ENCODE measurements around the gene DELE1. TPM values are rescaled to one million over a fixed set of nuclear protein-coding genes. Genes with fewer than 3 reads are reported as not detected.

Gene DELE1
- total RNA-seq, 1 experiment from 2014 or later = 81.5 TPM

GRCh38 chr5:141949511-141949910 lies 25.8 kb downstream of the DELE1 start (continued):
- TF ChIP-seq, protein P1, sequence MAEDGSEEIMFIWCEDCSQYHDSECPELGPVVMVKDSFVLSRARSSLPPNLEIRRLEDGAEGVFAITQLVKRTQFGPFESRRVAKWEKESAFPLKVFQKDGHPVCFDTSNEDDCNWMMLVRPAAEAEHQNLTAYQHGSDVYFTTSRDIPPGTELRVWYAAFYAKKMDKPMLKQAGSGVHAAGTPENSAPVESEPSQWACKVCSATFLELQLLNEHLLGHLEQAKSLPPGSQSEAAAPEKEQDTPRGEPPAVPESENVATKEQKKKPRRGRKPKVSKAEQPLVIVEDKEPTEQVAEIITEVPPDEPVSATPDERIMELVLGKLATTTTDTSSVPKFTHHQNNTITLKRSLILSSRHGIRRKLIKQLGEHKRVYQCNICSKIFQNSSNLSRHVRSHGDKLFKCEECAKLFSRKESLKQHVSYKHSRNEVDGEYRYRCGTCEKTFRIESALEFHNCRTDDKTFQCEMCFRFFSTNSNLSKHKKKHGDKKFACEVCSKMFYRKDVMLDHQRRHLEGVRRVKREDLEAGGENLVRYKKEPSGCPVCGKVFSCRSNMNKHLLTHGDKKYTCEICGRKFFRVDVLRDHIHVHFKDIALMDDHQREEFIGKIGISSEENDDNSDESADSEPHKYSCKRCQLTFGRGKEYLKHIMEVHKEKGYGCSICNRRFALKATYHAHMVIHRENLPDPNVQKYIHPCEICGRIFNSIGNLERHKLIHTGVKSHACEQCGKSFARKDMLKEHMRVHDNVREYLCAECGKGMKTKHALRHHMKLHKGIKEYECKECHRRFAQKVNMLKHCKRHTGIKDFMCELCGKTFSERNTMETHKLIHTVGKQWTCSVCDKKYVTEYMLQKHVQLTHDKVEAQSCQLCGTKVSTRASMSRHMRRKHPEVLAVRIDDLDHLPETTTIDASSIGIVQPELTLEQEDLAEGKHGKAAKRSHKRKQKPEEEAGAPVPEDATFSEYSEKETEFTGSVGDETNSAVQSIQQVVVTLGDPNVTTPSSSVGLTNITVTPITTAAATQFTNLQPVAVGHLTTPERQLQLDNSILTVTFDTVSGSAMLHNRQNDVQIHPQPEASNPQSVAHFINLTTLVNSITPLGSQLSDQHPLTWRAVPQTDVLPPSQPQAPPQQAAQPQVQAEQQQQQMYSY (CRISPR knock-in tag; IDR thresholded peaks at IDR 0.05) = no peak
- TF ChIP-seq GRHL2 (CRISPR knock-in tag; IDR thresholded peaks at IDR 0.05; ENCODE audit: insufficient replicate concordance, severe bottlenecking) (no peak), ESRRA (CRISPR knock-in tag; IDR thresholded peaks at IDR 0.05; ENCODE audit: borderline replicate concordance) (no peak), HMGA2 (CRISPR knock-in tag; IDR thresholded peaks at IDR 0.05) (no peak)

DNA sequence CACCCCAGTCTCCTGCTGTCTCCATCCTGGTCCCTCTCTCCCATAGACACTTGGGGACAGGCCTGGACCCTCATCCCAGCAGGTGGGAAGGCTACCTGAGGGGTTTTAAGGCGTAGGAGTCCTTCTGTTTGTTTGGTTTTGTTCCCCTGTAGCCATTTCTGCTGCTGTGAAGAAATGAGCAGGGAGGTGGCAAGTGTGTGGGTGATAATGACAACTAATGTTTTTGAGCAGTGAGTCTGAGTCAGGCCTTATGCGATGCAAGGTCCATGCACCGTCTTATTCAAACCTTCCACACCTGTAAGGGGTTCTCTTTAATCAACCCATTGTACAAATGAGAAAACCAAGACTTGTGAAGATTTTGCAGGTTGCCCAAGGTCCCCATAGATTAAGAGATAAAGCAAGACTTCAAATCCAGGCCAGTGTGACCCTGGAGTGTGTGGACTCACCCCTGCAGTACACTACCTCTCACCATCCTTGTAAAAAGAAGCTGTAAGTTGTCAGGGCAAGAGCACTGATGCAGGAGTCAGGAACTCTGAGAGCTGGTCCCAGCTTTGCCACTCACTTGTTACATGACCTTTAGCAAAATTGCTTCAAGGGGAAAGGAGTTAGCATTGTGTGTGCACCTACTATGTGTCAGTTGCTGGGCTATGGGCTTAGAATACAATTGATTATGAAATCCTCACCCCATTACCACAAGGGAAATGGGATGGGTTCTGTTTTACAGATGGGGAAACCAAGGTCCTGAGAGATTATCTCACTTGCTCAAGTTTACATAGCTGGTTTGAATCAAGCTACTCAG lies 26.7 kb downstream of the DELE1 start:
- DNase-seq (ENCODE audit: low spot score) = no peak
- TF ChIP-seq FOXJ3 (CRISPR knock-in tag; IDR thresholded peaks at IDR 0.05; ENCODE audit: borderline replicate concordance) = no peak
- TF ChIP-seq, protein P2, sequence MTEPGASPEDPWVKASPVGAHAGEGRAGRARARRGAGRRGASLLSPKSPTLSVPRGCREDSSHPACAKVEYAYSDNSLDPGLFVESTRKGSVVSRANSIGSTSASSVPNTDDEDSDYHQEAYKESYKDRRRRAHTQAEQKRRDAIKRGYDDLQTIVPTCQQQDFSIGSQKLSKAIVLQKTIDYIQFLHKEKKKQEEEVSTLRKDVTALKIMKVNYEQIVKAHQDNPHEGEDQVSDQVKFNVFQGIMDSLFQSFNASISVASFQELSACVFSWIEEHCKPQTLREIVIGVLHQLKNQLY (CRISPR knock-in tag; IDR thresholded peaks at IDR 0.05) = no peak
- TF ChIP-seq, protein P3, sequence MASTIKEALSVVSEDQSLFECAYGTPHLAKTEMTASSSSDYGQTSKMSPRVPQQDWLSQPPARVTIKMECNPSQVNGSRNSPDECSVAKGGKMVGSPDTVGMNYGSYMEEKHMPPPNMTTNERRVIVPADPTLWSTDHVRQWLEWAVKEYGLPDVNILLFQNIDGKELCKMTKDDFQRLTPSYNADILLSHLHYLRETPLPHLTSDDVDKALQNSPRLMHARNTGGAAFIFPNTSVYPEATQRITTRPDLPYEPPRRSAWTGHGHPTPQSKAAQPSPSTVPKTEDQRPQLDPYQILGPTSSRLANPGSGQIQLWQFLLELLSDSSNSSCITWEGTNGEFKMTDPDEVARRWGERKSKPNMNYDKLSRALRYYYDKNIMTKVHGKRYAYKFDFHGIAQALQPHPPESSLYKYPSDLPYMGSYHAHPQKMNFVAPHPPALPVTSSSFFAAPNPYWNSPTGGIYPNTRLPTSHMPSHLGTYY (CRISPR knock-in tag; IDR thresholded peaks at IDR 0.05) = no peak
- TF ChIP-seq, protein P4, sequence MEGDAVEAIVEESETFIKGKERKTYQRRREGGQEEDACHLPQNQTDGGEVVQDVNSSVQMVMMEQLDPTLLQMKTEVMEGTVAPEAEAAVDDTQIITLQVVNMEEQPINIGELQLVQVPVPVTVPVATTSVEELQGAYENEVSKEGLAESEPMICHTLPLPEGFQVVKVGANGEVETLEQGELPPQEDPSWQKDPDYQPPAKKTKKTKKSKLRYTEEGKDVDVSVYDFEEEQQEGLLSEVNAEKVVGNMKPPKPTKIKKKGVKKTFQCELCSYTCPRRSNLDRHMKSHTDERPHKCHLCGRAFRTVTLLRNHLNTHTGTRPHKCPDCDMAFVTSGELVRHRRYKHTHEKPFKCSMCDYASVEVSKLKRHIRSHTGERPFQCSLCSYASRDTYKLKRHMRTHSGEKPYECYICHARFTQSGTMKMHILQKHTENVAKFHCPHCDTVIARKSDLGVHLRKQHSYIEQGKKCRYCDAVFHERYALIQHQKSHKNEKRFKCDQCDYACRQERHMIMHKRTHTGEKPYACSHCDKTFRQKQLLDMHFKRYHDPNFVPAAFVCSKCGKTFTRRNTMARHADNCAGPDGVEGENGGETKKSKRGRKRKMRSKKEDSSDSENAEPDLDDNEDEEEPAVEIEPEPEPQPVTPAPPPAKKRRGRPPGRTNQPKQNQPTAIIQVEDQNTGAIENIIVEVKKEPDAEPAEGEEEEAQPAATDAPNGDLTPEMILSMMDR (IDR thresholded peaks at IDR 0.05) = no peak
- TF ChIP-seq ZNF263 (CRISPR knock-in tag; IDR thresholded peaks at IDR 0.05; ENCODE audit: low read depth) = no peak
- TF ChIP-seq ZNF512 (CRISPR knock-in tag; IDR thresholded peaks at IDR 0.05; ENCODE audit: borderline replicate concordance) = no peak
- no peak for TF ChIP-seq NR3C1 (CRISPR knock-in tag; conservative IDR thresholded peaks at IDR 0.05; ENCODE audit: low read depth)
- no peak for TF ChIP-seq SP1 (CRISPR knock-in tag; conservative IDR thresholded peaks at IDR 0.05)
- TF ChIP-seq, protein P5, sequence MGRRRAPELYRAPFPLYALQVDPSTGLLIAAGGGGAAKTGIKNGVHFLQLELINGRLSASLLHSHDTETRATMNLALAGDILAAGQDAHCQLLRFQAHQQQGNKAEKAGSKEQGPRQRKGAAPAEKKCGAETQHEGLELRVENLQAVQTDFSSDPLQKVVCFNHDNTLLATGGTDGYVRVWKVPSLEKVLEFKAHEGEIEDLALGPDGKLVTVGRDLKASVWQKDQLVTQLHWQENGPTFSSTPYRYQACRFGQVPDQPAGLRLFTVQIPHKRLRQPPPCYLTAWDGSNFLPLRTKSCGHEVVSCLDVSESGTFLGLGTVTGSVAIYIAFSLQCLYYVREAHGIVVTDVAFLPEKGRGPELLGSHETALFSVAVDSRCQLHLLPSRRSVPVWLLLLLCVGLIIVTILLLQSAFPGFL (CRISPR knock-in tag; IDR thresholded peaks at IDR 0.05; ENCODE audit: borderline replicate concordance) = no peak
- TF ChIP-seq, protein P6, sequence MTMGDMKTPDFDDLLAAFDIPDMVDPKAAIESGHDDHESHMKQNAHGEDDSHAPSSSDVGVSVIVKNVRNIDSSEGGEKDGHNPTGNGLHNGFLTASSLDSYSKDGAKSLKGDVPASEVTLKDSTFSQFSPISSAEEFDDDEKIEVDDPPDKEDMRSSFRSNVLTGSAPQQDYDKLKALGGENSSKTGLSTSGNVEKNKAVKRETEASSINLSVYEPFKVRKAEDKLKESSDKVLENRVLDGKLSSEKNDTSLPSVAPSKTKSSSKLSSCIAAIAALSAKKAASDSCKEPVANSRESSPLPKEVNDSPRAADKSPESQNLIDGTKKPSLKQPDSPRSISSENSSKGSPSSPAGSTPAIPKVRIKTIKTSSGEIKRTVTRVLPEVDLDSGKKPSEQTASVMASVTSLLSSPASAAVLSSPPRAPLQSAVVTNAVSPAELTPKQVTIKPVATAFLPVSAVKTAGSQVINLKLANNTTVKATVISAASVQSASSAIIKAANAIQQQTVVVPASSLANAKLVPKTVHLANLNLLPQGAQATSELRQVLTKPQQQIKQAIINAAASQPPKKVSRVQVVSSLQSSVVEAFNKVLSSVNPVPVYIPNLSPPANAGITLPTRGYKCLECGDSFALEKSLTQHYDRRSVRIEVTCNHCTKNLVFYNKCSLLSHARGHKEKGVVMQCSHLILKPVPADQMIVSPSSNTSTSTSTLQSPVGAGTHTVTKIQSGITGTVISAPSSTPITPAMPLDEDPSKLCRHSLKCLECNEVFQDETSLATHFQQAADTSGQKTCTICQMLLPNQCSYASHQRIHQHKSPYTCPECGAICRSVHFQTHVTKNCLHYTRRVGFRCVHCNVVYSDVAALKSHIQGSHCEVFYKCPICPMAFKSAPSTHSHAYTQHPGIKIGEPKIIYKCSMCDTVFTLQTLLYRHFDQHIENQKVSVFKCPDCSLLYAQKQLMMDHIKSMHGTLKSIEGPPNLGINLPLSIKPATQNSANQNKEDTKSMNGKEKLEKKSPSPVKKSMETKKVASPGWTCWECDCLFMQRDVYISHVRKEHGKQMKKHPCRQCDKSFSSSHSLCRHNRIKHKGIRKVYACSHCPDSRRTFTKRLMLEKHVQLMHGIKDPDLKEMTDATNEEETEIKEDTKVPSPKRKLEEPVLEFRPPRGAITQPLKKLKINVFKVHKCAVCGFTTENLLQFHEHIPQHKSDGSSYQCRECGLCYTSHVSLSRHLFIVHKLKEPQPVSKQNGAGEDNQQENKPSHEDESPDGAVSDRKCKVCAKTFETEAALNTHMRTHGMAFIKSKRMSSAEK (CRISPR knock-in tag; IDR thresholded peaks at IDR 0.05; ENCODE audit: borderline replicate concordance) = no peak
- no peak for TF ChIP-seq ESRRA (CRISPR knock-in tag; IDR thresholded peaks at IDR 0.05; ENCODE audit: borderline replicate concordance)
- H3K4me1 Mint-ChIP-seq = peaks cover 19% of the 10 kb centered on the region
- no peaks in the 10 kb centered on the region; the same call in 1 of the 2 replicates for H3K27me3 Mint-ChIP-seq (ENCODE audit: low read depth)
- no peaks in the 10 kb centered on the region for H3K36me3 Mint-ChIP-seq
- ChIA-PET CTCF (interaction anchor here (1.0 to 1.6 kb wide), 4 partner anchors 10 to 139 kb away, joined by 4 to 8 read pairs (median 6); partner anchors contain the start of gene RNF14), POLR2A (no interaction called here)
- H3K9me3 Mint-ChIP-seq = no peaks in the 10 kb centered on the region
- no peak for ATAC-seq
- no peak overlapping the region for H3K27ac Mint-ChIP-seq
- H3K4me3 Mint-ChIP-seq = no peak overlapping the region
